Loucy (cell line): Measurements from ENCODE around the gene OLFM1.

Source experiments
- H2AFZ ChIP-seq: fragments of 200-600 bp; sonication (generic); 2 replicates; pipeline ENCODE4 v1.6.0; 2016; ENCODE audit warnings: antibody characterized with exemption, mild to moderate bottlenecking, low read length, moderate library complexity
- H3F3A ChIP-seq: fragments of 200-600 bp; 2 replicates; pipeline ENCODE4 v1.6.0; 2016; ENCODE audit warnings: antibody characterized with exemption, low read depth, mild to moderate bottlenecking
- H3K27me3 ChIP-seq: fragments of 200-600 bp; sonication (generic); 2 replicates; pipeline ENCODE4 v1.6.1; 2014; ENCODE audit warnings: low read length, mild to moderate bottlenecking; ENCODE audit not compliant: insufficient read depth, poor library complexity, severe bottlenecking
- H3K36me3 ChIP-seq: fragments of 200-600 bp; sonication (generic); 2 replicates; pipeline ENCODE4 v1.6.1; 2016; ENCODE audit warnings: low read length; ENCODE audit not compliant: insufficient read depth
- H3K4me1 ChIP-seq: fragments of 200-600 bp; sonication (generic); 2 replicates; pipeline ENCODE4 v1.5.1; 2014; ENCODE audit warnings: low read length, mild to moderate bottlenecking; ENCODE audit not compliant: insufficient read depth, poor library complexity, severe bottlenecking
- H3K4me2 ChIP-seq: fragments of 200-600 bp; sonication (generic); 2 replicates; pipeline ENCODE4 v1.6.0; 2014; ENCODE audit warnings: antibody characterized with exemption, low read length, low read depth, mild to moderate bottlenecking; ENCODE audit not compliant: poor library complexity, severe bottlenecking
- H3K4me3 ChIP-seq: fragments of 200-600 bp; sonication (generic); 2 replicates; pipeline ENCODE4 v1.5.1; 2014; ENCODE audit warnings: low read length, mild to moderate bottlenecking, mixed read lengths; ENCODE audit not compliant: poor library complexity, severe bottlenecking
- H3K79me2 ChIP-seq: fragments of 200-600 bp; sonication (generic); 2 replicates; pipeline ENCODE4 v1.6.1; 2014; ENCODE audit warnings: low read length; ENCODE audit not compliant: insufficient read depth
- H3K9ac ChIP-seq: fragments of 200-600 bp; sonication (generic); 2 replicates; pipeline ENCODE4 v1.6.0; 2014; ENCODE audit warnings: mild to moderate bottlenecking, low read depth, low read length, moderate library complexity; ENCODE audit not compliant: poor library complexity, severe bottlenecking
- H3K9me2 ChIP-seq: fragments of 200-600 bp; sonication (generic); replicated peaks from 2 replicates; pipeline ENCODE4 v1.6.1; 2016; ENCODE audit warnings: low read depth, low read length, mixed read lengths
- H3K9me3 ChIP-seq: fragments of 200-600 bp; sonication (generic); 2 replicates; pipeline ENCODE4 v1.6.1; 2014; ENCODE audit warnings: mild to moderate bottlenecking, antibody characterized with exemption, low read length, low read depth; ENCODE audit not compliant: insufficient read depth
- H4K20me1 ChIP-seq: fragments of 200-600 bp; sonication (generic); 2 replicates; pipeline ENCODE4 v1.6.0; 2014; ENCODE audit warnings: antibody characterized with exemption, low read length, mild to moderate bottlenecking; ENCODE audit not compliant: insufficient read depth, poor library complexity, severe bottlenecking
- CTCF ChIP-seq: fragments of 200-600 bp; sonication (generic); conservative IDR thresholded peaks from 2 replicates; pipeline ENCODE4 v1.5.1; 2014; ENCODE audit warnings: mild to moderate bottlenecking, antibody characterized with exemption, low read length
- EZH2phosphoT487 ChIP-seq: fragments of 200-600 bp; IDR thresholded peaks from 2 replicates; pipeline ENCODE4 v1.6.1; 2018; ENCODE audit warnings: antibody characterized with exemption, mild to moderate bottlenecking, moderate library complexity, borderline replicate concordance

The OLFM1 gene

GRCh38 chr9:135105938-135106491 lies 18.5 kb downstream of the OLFM1 start:
- Histone ChIP-seq H3K79me2 (no peaks in the 10 kb centered on the region), H3K9ac (no peak overlapping the region), H3K4me1 (no peaks in the 10 kb centered on the region), H3K9me2 (no peaks in the 10 kb centered on the region), H4K20me1 (no peaks in the 10 kb centered on the region), H3K9me3 (no peaks in the 10 kb centered on the region; the same call in 1 of the 2 replicates), H3K4me3 (no peak overlapping the region), H2AFZ (no peak overlapping the region), H3K4me2 (no peak overlapping the region), H3K27me3 (no peaks in the 10 kb centered on the region), H3F3A (no peaks in the 10 kb centered on the region), H3K36me3 (no peaks in the 10 kb centered on the region)
- no peak for TF ChIP-seq EZH2phosphoT487
- TF ChIP-seq CTCF = no peak

GRCh38 chr9:135106551-135107270 lies 19.2 kb downstream of the OLFM1 start:
- Histone ChIP-seq H3K79me2 (no peaks in the 10 kb centered on the region), H3K36me3 (no peaks in the 10 kb centered on the region), H3K4me2 (no peak overlapping the region), H4K20me1 (no peaks in the 10 kb centered on the region), H3F3A (no peaks in the 10 kb centered on the region), H3K4me3 (no peak overlapping the region), H3K9me3 (no peaks in the 10 kb centered on the region; the same call in 1 of the 2 replicates), H3K4me1 (no peaks in the 10 kb centered on the region), H3K27me3 (no peaks in the 10 kb centered on the region), H2AFZ (no peak overlapping the region), H3K9me2 (no peaks in the 10 kb centered on the region), H3K9ac (no peak overlapping the region)
- TF ChIP-seq CTCF (no peak), EZH2phosphoT487 (no peak)

GRCh38 chr9:135107581-135108235 lies 20.2 kb downstream of the OLFM1 start:
- H3K9me2 ChIP-seq = no peaks in the 10 kb centered on the region
- H4K20me1 ChIP-seq = no peaks in the 10 kb centered on the region
- no peak overlapping the region for H3K4me2 ChIP-seq
- no peaks in the 10 kb centered on the region for H3K79me2 ChIP-seq
- H3K36me3 ChIP-seq = no peaks in the 10 kb centered on the region
- no peak overlapping the region for H2AFZ ChIP-seq
- H3K9ac ChIP-seq = no peak overlapping the region
- H3F3A ChIP-seq = no peaks in the 10 kb centered on the region
- no peak overlapping the region for H3K4me3 ChIP-seq
- no peak for TF ChIP-seq CTCF
- H3K9me3 ChIP-seq = no peaks in the 10 kb centered on the region; the same call in 1 of the 2 replicates
- no peaks in the 10 kb centered on the region for H3K27me3 ChIP-seq
- no peaks in the 10 kb centered on the region for H3K4me1 ChIP-seq
